ENCODE results near the gene MYL4.
"Not testable (repeated sequence)": the region's sequence is repeated elsewhere in the genome, so short reads cannot be mapped to it uniquely, and the experiment has no call there.

MYL4 gene

GRCh38 chr17:47257651-47258339 is 48.6 kb downstream of the MYL4 start:
- DNase-seq (ENCODE audit: low read depth): peak; percentile 90
- no peak for TF ChIP-seq CTCF (conservative IDR thresholded peaks at IDR 0.05; ENCODE audit: control insufficient read depth, insufficient read depth, low read depth, low read length)
- peak overlapping the region; percentile 9 for H3K4me3 ChIP-seq (ENCODE audit: control insufficient read depth, low read depth, low read length)

GRCh38 chr17:47262586-47262985 is 53.4 kb downstream of the MYL4 start:
- DNase-seq (ENCODE audit: low read depth): no peak

GRCh38 chr17:47264166-47264565 is 55.0 kb downstream of the MYL4 start:
- no peak for DNase-seq (ENCODE audit: low read depth)
- no peak overlapping the region for H3K4me3 ChIP-seq (ENCODE audit: control insufficient read depth, low read depth, low read length)
- TF ChIP-seq CTCF (conservative IDR thresholded peaks at IDR 0.05; ENCODE audit: control insufficient read depth, insufficient read depth, low read depth, low read length): no peak

More at GRCh38 chr17:47262586-47262985, 53.4 kb downstream of the MYL4 start:
- no peak overlapping the region for H3K4me3 ChIP-seq (ENCODE audit: control insufficient read depth, low read depth, low read length)
- no peak for TF ChIP-seq CTCF (conservative IDR thresholded peaks at IDR 0.05; ENCODE audit: control insufficient read depth, insufficient read depth, low read depth, low read length)

- H3K4me3 ChIP-seq (ENCODE audit: control insufficient read depth, low read depth, low read length): no peak overlapping the region
- no peak for TF ChIP-seq CTCF (conservative IDR thresholded peaks at IDR 0.05; ENCODE audit: control insufficient read depth, insufficient read depth, low read depth, low read length)
- DNase-seq (ENCODE audit: low read depth): peak; percentile 94
These were observed 56.9 kb downstream of the MYL4 start for GRCh38 chr17:47265983-47266541.

GRCh38 chr17:47266782-47267181 is 57.6 kb downstream of the MYL4 start:
- H3K4me3 ChIP-seq (ENCODE audit: control insufficient read depth, low read depth, low read length): no peak overlapping the region
- peak; percentile 71 for DNase-seq (ENCODE audit: low read depth)
- no peak for TF ChIP-seq CTCF (conservative IDR thresholded peaks at IDR 0.05; ENCODE audit: control insufficient read depth, insufficient read depth, low read depth, low read length)

GRCh38 chr17:47267354-47267828 is 58.2 kb downstream of the MYL4 start:
- no peak for TF ChIP-seq CTCF (conservative IDR thresholded peaks at IDR 0.05; ENCODE audit: control insufficient read depth, insufficient read depth, low read depth, low read length)

GRCh38 chr17:47268964-47269363 is 59.8 kb downstream of the MYL4 start:
- DNase-seq (ENCODE audit: low read depth): not testable (repeated sequence)

More at GRCh38 chr17:47267354-47267828, 58.2 kb downstream of the MYL4 start:
- DNase-seq (ENCODE audit: low read depth): peak; percentile 99
- no peak overlapping the region for H3K4me3 ChIP-seq (ENCODE audit: control insufficient read depth, low read depth, low read length)

GRCh38 chr17:47269561-47270280 is 60.6 kb downstream of the MYL4 start:
- DNase-seq (ENCODE audit: low read depth); H3K4me3 ChIP-seq (ENCODE audit: control insufficient read depth, low read depth, low read length): not testable (repeated sequence)

More at GRCh38 chr17:47268964-47269363, 59.8 kb downstream of the MYL4 start:
- not testable (repeated sequence) for H3K4me3 ChIP-seq (ENCODE audit: control insufficient read depth, low read depth, low read length)
